ENCODE measurements around the gene FAM83E.

DNA sequence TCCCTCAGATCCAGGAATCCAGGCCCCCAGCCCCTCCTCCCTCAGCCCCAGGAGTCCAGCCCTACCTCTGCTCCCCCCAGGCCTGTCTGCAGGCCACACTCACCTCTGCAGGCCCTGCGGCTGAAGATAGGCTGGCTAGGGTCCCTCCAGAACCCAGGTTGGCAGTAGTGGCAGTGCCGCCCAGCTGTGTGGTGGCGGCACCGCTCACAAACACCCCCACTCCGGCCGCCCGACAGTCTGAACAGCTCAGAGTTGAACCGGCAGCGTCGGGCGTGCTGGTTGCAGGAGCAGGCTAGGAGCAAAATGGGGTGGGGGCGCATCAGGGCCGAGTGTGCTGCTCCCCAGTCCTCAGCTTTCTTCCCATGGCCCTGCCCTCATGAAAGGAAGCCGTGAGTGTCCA, 49.6 kb upstream of the FAM83E start:
- TF ChIP-seq POLR2A (IDR thresholded peaks at IDR 0.05): no peak
- no peak for TF ChIP-seq POLR2AphosphoS5 (IDR thresholded peaks at IDR 0.05)

Measured in prostate gland (tissue), 1 donor.